HCT116 (cell line): ENCODE measurements around the gene TBX15.

ENCODE experiments used
- ATF3 ChIP-seq: IDR thresholded peaks from 2 replicates; pipeline ENCODE4 v1.6.1; 2012
- CTCF ChIP-seq, 3 experiments: fragments of 200-600 bp in 1 of 3; sonication (generic) in 1 of 3; IDR thresholded peaks in 2 of 3; conservative IDR thresholded peaks in 1 of 3; 2 replicates each; pipeline ENCODE4 v1.5.1; 2012 to 2017; ENCODE audit warnings: low read depth in 2 of 3, low read length in 2 of 3, antibody characterized with exemption in 1 of 3, borderline replicate concordance in 1 of 3, control low read depth in 1 of 3, mild to moderate bottlenecking in 1 of 3, mixed read lengths in 1 of 3, mixed run types in 1 of 3, moderate library complexity in 1 of 3; ENCODE audit not compliant: insufficient read depth in 1 of 3
- EZH2phosphoT487 ChIP-seq: fragments of 200-600 bp; IDR thresholded peaks from 2 replicates; pipeline ENCODE4 v1.6.1; 2018; ENCODE audit warnings: antibody characterized with exemption, borderline replicate concordance
- MAX ChIP-seq: IDR thresholded peaks from 2 replicates; pipeline ENCODE4 v1.6.1; 2012
- POLR2A ChIP-seq: IDR thresholded peaks from 2 replicates; pipeline ENCODE4 v1.7.0; 2011; ENCODE audit warnings: borderline replicate concordance; ENCODE audit not compliant: insufficient read depth, insufficient read length; ENCODE audit errors: extremely low read depth
- TCF7L2 ChIP-seq: IDR thresholded peaks from 2 replicates; pipeline ENCODE4 v1.7.0; 2011; ENCODE audit warnings: borderline replicate concordance, inconsistent platforms; ENCODE audit not compliant: insufficient read depth, insufficient read length; ENCODE audit errors: extremely low read depth

- TF ChIP-seq ATF3 (no peak), CTCF (IDR thresholded peaks at IDR 0.05 in 2 of 3, conservative IDR thresholded peaks at IDR 0.05 in 1 of 3; ENCODE audit: borderline replicate concordance in 1 of 3, insufficient read depth in 1 of 3, low read depth in 2 of 3, low read length in 2 of 3) (peak; percentile 22 to 64 (median 53); a peak in 5 of 6 replicates), TCF7L2 (no peak), POLR2A (no peak), MAX (no peak), EZH2phosphoT487 (no peak)
Observed at GRCh38 chr1:119008483-119009311, 20.6 kb upstream of the TBX15 start.
